Suprapubic skin (tissue), 4 donors: ENCODE results near the gene GARNL3. TPM values are rescaled to one million over a fixed set of nuclear protein-coding genes. Genes with fewer than 3 reads are reported as not detected.

Source experiments
- DNase-seq, 2 donors: peaks; one replicate each; pipeline ENCODE4 v3.0.0-alpha.2; 2019; ENCODE audit warnings: low spot score in 2 of 2
- H3K27ac ChIP-seq: fragments of 200-600 bp; sonication (generic); one replicate; pipeline ENCODE4 v1.5.1; 2019
- H3K27me3 ChIP-seq: fragments of 200-600 bp; sonication (generic); one replicate; pipeline ENCODE4 v1.5.1; 2019
- H3K36me3 ChIP-seq: fragments of 200-600 bp; sonication (generic); one replicate; pipeline ENCODE4 v1.5.1; 2019
- H3K4me1 ChIP-seq: fragments of 200-600 bp; sonication (generic); one replicate; pipeline ENCODE4 v1.5.1; 2019
- H3K4me3 ChIP-seq: fragments of 200-600 bp; sonication (generic); one replicate; pipeline ENCODE4 v1.5.1; 2019; ENCODE audit warnings: mild to moderate bottlenecking
- H3K9me3 ChIP-seq: fragments of 200-600 bp; sonication (generic); one replicate; pipeline ENCODE4 v1.5.1; 2019
- EP300 ChIP-seq: sonication (generic); formaldehyde crosslinking; IDR thresholded peaks from one replicate; pipeline ENCODE4 v1.6.1; 2017; ENCODE audit warnings: antibody characterized with exemption
- POLR2A ChIP-seq, 2 donors: fragments of 450-650 bp; IDR thresholded peaks; one replicate each; pipeline ENCODE4 v1.6.1; 2017; ENCODE audit warnings: antibody characterized with exemption in 2 of 2, mild to moderate bottlenecking in 2 of 2, moderate library complexity in 2 of 2
- POLR2AphosphoS5 ChIP-seq, 3 donors: sonication (generic); formaldehyde crosslinking; IDR thresholded peaks; one replicate each; pipeline ENCODE4 v1.6.1; 2017; ENCODE audit warnings: antibody characterized with exemption in 3 of 3
- WGBS: methylation state at CpG from one replicate; pipeline ENCODE4 v1.1.5; 2018; 5-methylcytosine and 5-hydroxymethylcytosine counted together
- total RNA-seq, 4 donors: library from RNA; depleted of rRNA; stranded (reverse); fragments of >200 nt; gene quantifications; one replicate each; pipeline ENCODE4 v1.1.0, GENCODE V29; 2016
- TF ChIP-seq, protein P1 (sequence below), 2 donors: fragments of 200-600 bp in 1 of 2; fragments of 450-650 bp in 1 of 2; sonication (generic) in 1 of 2; IDR thresholded peaks; one replicate each; pipeline ENCODE4 v1.5.1; 2016 to 2019; ENCODE audit warnings: antibody characterized with exemption in 2 of 2, mild to moderate bottlenecking in 1 of 2, moderate library complexity in 1 of 2

GARNL3 gene
- total RNA-seq, 4 donors from 2014 or later = 12.5 to 23.3 (median 18.4) TPM

DNA sequence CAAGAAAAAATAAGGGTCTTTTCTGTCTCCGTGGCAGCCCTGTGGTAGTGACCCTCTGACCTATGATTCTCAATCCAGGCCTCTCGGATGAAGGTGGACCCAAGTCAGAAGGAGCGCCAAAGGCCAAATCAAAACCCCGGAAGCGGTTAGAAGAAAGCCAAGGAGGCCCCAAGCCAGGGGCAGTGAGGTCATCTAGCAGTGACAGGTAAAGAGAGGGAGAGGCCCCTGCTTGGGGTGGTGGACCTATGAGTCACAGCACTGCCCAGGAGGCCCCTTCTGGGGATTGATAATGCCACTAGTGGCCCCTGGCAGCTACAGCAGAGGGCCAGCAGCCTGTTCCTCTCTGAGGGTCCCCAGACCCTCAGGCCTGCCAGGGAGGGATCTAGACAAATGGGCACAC lies 126.0 kb downstream of the GARNL3 start:
- no peak for TF ChIP-seq EP300
- TF ChIP-seq POLR2AphosphoS5 (IDR thresholded peaks at IDR 0.05) = no peak
- TF ChIP-seq, protein P1, sequence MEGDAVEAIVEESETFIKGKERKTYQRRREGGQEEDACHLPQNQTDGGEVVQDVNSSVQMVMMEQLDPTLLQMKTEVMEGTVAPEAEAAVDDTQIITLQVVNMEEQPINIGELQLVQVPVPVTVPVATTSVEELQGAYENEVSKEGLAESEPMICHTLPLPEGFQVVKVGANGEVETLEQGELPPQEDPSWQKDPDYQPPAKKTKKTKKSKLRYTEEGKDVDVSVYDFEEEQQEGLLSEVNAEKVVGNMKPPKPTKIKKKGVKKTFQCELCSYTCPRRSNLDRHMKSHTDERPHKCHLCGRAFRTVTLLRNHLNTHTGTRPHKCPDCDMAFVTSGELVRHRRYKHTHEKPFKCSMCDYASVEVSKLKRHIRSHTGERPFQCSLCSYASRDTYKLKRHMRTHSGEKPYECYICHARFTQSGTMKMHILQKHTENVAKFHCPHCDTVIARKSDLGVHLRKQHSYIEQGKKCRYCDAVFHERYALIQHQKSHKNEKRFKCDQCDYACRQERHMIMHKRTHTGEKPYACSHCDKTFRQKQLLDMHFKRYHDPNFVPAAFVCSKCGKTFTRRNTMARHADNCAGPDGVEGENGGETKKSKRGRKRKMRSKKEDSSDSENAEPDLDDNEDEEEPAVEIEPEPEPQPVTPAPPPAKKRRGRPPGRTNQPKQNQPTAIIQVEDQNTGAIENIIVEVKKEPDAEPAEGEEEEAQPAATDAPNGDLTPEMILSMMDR (IDR thresholded peaks at IDR 0.05) = no peak
- no peak for TF ChIP-seq POLR2A (IDR thresholded peaks at IDR 0.05)
- Histone ChIP-seq H3K27ac (no peak overlapping the region), H3K4me1 (peaks cover 11% of the 10 kb centered on the region), H3K9me3 (no peaks in the 10 kb centered on the region), H3K27me3 (no peaks in the 10 kb centered on the region), H3K4me3 (no peak overlapping the region), H3K36me3 (peaks cover 6% of the 10 kb centered on the region)
- peak in 1 of 2 donors; percentile 65 for DNase-seq
- WGBS = 82% methylated on average over 5 of the region's 5 CpGs

DNA sequence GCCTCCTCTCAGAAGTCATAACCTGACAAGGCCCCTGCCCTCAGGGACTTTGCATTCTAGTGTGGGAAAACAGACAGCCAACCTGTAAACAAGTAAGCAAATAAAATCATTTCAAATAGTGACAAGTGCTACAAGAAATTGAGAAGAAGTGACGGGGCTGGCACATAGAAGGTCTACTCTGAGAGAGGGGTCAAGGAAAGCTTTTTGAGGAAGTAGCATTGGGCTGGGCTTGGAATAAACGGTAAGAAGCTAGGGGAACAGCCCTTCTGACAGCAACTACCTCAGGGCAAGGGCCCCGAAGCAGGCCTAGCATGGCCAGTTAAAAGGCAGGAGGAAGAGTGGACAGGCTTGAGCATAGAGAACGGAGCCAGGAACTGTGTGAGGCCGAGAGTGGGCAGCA lies 127.6 kb downstream of the GARNL3 start:
- peaks cover 18% of the 10 kb centered on the region for H3K4me1 ChIP-seq
- H3K36me3 ChIP-seq = peaks cover 6% of the 10 kb centered on the region
- 83% methylated on average over 5 of the region's 5 CpGs for WGBS
- no peak overlapping the region for H3K4me3 ChIP-seq
- H3K27ac ChIP-seq = no peak overlapping the region
- no peaks in the 10 kb centered on the region for H3K9me3 ChIP-seq
- no peaks in the 10 kb centered on the region for H3K27me3 ChIP-seq
- DNase-seq = peak in 1 of 2 donors; percentile 40
- TF ChIP-seq POLR2AphosphoS5 (IDR thresholded peaks at IDR 0.05) = no peak
- TF ChIP-seq POLR2A (IDR thresholded peaks at IDR 0.05) = no peak
- TF ChIP-seq EP300 = no peak
- TF ChIP-seq, protein P1 (IDR thresholded peaks at IDR 0.05) = no peak

DNA sequence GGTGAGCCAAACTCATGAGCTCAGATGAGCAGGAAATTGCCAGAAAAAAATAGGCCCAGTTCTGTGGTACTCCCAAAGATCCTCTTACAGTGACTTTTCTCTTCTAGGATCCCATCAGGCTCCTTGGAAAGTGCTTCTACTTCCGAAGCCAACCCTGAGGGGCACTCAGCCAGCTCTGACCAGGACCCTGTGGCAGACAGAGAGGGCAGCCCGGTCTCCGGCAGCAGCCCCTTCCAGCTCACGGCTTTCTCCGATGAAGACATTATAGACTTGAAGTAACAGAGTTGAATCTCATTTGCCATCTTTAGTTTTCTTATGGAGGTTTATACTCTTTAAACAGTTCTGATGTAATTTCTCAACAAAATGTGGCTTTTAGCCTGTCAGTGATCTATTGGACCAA lies 128.4 kb downstream of the GARNL3 start:
- TF ChIP-seq POLR2A (IDR thresholded peaks at IDR 0.05) (no peak), POLR2AphosphoS5 (IDR thresholded peaks at IDR 0.05) (no peak), EP300 (no peak)
- TF ChIP-seq, protein P1 (IDR thresholded peaks at IDR 0.05) = no peak
- Histone ChIP-seq H3K4me1 (peaks cover 22% of the 10 kb centered on the region), H3K27me3 (no peaks in the 10 kb centered on the region), H3K9me3 (no peaks in the 10 kb centered on the region), H3K36me3 (peaks cover 6% of the 10 kb centered on the region), H3K4me3 (no peak overlapping the region), H3K27ac (no peak overlapping the region)
- DNase-seq = peak in 1 of 2 donors; percentile 59
- 95% methylated on average over 5 of the region's 5 CpGs for WGBS

DNA sequence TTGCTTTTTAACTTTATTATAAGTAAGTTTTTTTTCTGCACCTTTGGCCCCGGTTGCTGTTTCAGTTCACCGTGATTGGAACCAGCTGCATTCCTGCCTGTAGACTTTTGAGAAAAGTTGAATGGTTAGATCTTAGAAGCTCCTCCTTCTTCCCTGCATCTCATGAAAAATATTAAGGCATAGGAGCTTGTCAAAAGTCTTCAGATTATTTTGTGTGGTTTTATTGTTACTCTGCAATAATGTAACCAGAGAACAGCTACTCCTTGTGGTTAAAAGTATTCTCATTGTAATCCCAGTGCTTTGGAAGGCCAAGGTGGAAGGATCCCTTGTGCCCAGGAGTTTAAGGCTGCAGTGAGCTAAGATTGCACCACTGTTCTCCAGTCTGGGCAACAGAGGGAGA lies 129.1 kb downstream of the GARNL3 start:
- H3K27ac ChIP-seq = no peak overlapping the region
- no peak for TF ChIP-seq EP300
- no peak for TF ChIP-seq POLR2AphosphoS5 (IDR thresholded peaks at IDR 0.05)
- TF ChIP-seq POLR2A (IDR thresholded peaks at IDR 0.05) = no peak
- TF ChIP-seq, protein P1 (IDR thresholded peaks at IDR 0.05) = no peak
- peaks cover 6% of the 10 kb centered on the region for H3K36me3 ChIP-seq
- peaks cover 23% of the 10 kb centered on the region for H3K4me1 ChIP-seq
- H3K4me3 ChIP-seq = no peak overlapping the region
- no peaks in the 10 kb centered on the region for H3K9me3 ChIP-seq
- H3K27me3 ChIP-seq = no peaks in the 10 kb centered on the region
- WGBS = 52% methylated on average over 2 of the region's 2 CpGs
- DNase-seq = no peak

DNA sequence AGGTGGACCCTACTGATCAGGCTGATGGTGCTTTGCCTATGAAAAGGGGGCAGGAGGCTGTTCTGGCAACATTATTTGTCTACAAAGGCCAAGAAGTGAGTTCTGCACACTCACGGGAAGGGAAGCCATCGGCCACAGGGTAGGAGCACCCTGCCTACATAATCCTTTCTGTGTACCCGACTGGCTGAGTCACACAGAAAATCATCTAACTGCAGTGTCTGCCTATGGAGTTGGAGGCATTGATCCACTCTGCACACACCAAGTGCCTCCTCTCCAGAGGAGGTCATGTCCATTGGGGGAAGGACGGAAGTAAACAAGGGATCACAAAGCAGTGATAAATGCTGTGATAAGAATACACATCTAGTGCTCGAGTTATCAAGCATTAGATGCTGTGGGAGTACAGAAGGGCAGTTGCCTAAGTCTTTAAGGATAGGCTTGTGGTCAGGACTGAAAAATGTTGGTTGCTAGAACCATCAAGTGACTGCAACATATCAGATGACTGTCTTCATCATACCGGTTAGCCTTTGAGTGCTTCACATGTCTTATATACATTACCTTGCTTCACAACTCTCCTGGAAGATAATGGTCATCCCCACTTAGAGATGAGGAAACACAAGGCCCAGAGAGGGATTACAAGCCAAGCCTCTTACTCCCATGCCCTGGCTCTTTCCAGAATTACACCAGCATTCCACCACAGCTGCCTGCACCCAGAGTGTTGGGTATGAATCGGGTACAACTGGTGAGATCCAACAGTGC lies 131.1 kb downstream of the GARNL3 start:
- peaks cover 23% of the 10 kb centered on the region for H3K4me1 ChIP-seq
- no peak overlapping the region for H3K27ac ChIP-seq
- H3K36me3 ChIP-seq = peaks cover 7% of the 10 kb centered on the region
- no peaks in the 10 kb centered on the region for H3K27me3 ChIP-seq
- TF ChIP-seq, protein P1 (IDR thresholded peaks at IDR 0.05) = no peak
- TF ChIP-seq POLR2A (IDR thresholded peaks at IDR 0.05) = no peak
- no peak for TF ChIP-seq POLR2AphosphoS5 (IDR thresholded peaks at IDR 0.05)
- TF ChIP-seq EP300 = no peak
- WGBS = 80% methylated on average over 7 of the region's 7 CpGs
- peak in 1 of 2 donors; percentile 40 for DNase-seq
- H3K9me3 ChIP-seq = no peaks in the 10 kb centered on the region
- peak overlapping the region; percentile 86 for H3K4me3 ChIP-seq
